GM12892 (cell line): ENCODE results near the gene ANKRD49.

ENCODE experiments used
- POLR2A ChIP-seq: IDR thresholded peaks from 2 replicates; pipeline ENCODE4 v1.6.1; 2011; ENCODE audit warnings: low read depth, low read length, control low read depth
- POLR2AphosphoS5 ChIP-seq: IDR thresholded peaks from 2 replicates; pipeline ENCODE4 v1.6.1; 2011; ENCODE audit warnings: low read depth, low read length, control low read depth
- TAF1 ChIP-seq: IDR thresholded peaks from 2 replicates; pipeline ENCODE4 v1.6.1; 2011; ENCODE audit warnings: low read depth, mild to moderate bottlenecking, control low read depth, low read length, borderline replicate concordance

- TF ChIP-seq POLR2AphosphoS5 (no peak), POLR2A (no peak), TAF1 (no peak)
Measured at GRCh38 chr11:94533696-94534630, 40.2 kb downstream of the ANKRD49 start.
